DND-41 (cell line): ENCODE results near the gene SPINK1.
"Not testable (repeated sequence)": the region's sequence is repeated elsewhere in the genome, so short reads cannot be mapped to it uniquely, and the experiment has no call there.

Experiments
- ATAC-seq: fragments of 200-7000 bp; cut with Tn5 transposase; 3 replicates; pipeline ENCODE4 v1.9.1; 2021; ENCODE audit warnings: low read depth; ENCODE audit not compliant: insufficient read depth
- DNase-seq: peaks from one replicate; pipeline ENCODE4 v3.0.0-alpha.2; 2020
- H2AFZ ChIP-seq: 2 replicates; pipeline ENCODE4 v1.6.0; 2012; ENCODE audit warnings: low read depth, low read length
- H3K27ac ChIP-seq: 2 replicates; pipeline ENCODE4 v1.5.1; 2012; ENCODE audit warnings: low read length, inconsistent platforms
- H3K27me3 ChIP-seq: fragments of 200-600 bp; sonication (generic); 2 replicates; pipeline ENCODE4 v1.6.0; 2012; ENCODE audit warnings: low read length, mild to moderate bottlenecking, inconsistent platforms; ENCODE audit not compliant: insufficient read depth, poor library complexity
- H3K36me3 ChIP-seq: 2 replicates; pipeline ENCODE4 v1.5.1; 2012; ENCODE audit warnings: low read length, inconsistent platforms; ENCODE audit not compliant: insufficient read depth
- H3K4me1 ChIP-seq: 2 replicates; pipeline ENCODE4 v1.5.1; 2012; ENCODE audit warnings: mild to moderate bottlenecking, low read length; ENCODE audit not compliant: insufficient read depth
- H3K4me2 ChIP-seq: 2 replicates; pipeline ENCODE4 v1.6.0; 2012; ENCODE audit warnings: mild to moderate bottlenecking, moderate library complexity, low read length, inconsistent platforms; ENCODE audit not compliant: insufficient read depth
- H3K4me3 ChIP-seq, 2 experiments: fragments of 200-600 bp in 1 of 2; shearing (Covaris generic) in 1 of 2; 2 replicates each; pipeline ENCODE4 v1.5.1; 2012 to 2016; ENCODE audit warnings: inconsistent platforms in 2 of 2, low read length in 2 of 2, mild to moderate bottlenecking in 2 of 2, low read depth in 1 of 2, moderate library complexity in 1 of 2
- H3K79me2 ChIP-seq: 2 replicates; pipeline ENCODE4 v1.6.0; 2012; ENCODE audit warnings: low read length, inconsistent platforms; ENCODE audit not compliant: insufficient read depth
- H3K9ac ChIP-seq: 2 replicates; pipeline ENCODE4 v1.6.0; 2012; ENCODE audit warnings: low read depth, mild to moderate bottlenecking, inconsistent platforms, low read length, moderate library complexity
- H3K9me3 ChIP-seq: 2 replicates; pipeline ENCODE4 v1.5.1; 2012; ENCODE audit warnings: low read length, moderate library complexity, mild to moderate bottlenecking, inconsistent platforms; ENCODE audit not compliant: insufficient read depth, severe bottlenecking
- H4K20me1 ChIP-seq: 2 replicates; pipeline ENCODE4 v1.6.0; 2012; ENCODE audit warnings: low read length; ENCODE audit not compliant: insufficient read depth
- EZH2 ChIP-seq: IDR thresholded peaks from 3 replicates; pipeline ENCODE4 v1.6.1; 2012; ENCODE audit warnings: borderline replicate concordance, low read depth, mild to moderate bottlenecking, moderate library complexity, low read length, inconsistent platforms; ENCODE audit not compliant: severe bottlenecking
- TF ChIP-seq, protein P1 (sequence below): IDR thresholded peaks from 2 replicates; pipeline ENCODE4 v1.5.1; 2012; ENCODE audit warnings: borderline replicate concordance, low read length, moderate library complexity, mild to moderate bottlenecking; ENCODE audit not compliant: poor library complexity, severe bottlenecking; ENCODE audit errors: extremely low read depth

The SPINK1 gene

DNA sequence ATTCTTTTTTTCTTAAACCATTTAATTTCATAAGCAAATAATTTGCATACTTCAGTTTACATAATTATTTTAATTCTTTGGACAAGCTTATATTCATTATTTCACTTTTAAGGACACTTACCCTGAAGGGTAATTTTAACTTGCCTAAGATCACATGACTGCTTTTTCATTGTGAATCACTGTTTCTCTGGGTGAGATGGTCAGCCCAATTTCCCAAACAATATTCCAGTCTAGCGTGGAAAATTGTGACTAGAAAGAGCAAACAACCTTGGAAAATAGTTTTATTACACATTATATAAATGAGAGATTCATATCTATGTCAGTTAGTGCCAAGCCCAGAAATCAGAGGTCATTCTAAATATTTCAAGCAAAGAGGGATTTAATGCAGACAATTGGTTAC lies 27.5 kb downstream of the SPINK1 start:
- no peak overlapping the region for H2AFZ ChIP-seq
- no peak overlapping the region for H3K4me2 ChIP-seq
- no peak for TF ChIP-seq EZH2
- TF ChIP-seq, protein P1, sequence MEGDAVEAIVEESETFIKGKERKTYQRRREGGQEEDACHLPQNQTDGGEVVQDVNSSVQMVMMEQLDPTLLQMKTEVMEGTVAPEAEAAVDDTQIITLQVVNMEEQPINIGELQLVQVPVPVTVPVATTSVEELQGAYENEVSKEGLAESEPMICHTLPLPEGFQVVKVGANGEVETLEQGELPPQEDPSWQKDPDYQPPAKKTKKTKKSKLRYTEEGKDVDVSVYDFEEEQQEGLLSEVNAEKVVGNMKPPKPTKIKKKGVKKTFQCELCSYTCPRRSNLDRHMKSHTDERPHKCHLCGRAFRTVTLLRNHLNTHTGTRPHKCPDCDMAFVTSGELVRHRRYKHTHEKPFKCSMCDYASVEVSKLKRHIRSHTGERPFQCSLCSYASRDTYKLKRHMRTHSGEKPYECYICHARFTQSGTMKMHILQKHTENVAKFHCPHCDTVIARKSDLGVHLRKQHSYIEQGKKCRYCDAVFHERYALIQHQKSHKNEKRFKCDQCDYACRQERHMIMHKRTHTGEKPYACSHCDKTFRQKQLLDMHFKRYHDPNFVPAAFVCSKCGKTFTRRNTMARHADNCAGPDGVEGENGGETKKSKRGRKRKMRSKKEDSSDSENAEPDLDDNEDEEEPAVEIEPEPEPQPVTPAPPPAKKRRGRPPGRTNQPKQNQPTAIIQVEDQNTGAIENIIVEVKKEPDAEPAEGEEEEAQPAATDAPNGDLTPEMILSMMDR = no peak
- H3K36me3 ChIP-seq = no peaks in the 10 kb centered on the region
- H3K9me3 ChIP-seq = no peaks in the 10 kb centered on the region
- no peaks in the 10 kb centered on the region for H3K79me2 ChIP-seq
- no peak overlapping the region for H3K4me3 ChIP-seq
- ATAC-seq (no peak), DNase-seq (no peak)
- H3K27me3 ChIP-seq = no peaks in the 10 kb centered on the region
- no peak overlapping the region for H3K27ac ChIP-seq
- H4K20me1 ChIP-seq = no peaks in the 10 kb centered on the region
- no peak overlapping the region for H3K9ac ChIP-seq
- H3K4me1 ChIP-seq = no peaks in the 10 kb centered on the region

DNA sequence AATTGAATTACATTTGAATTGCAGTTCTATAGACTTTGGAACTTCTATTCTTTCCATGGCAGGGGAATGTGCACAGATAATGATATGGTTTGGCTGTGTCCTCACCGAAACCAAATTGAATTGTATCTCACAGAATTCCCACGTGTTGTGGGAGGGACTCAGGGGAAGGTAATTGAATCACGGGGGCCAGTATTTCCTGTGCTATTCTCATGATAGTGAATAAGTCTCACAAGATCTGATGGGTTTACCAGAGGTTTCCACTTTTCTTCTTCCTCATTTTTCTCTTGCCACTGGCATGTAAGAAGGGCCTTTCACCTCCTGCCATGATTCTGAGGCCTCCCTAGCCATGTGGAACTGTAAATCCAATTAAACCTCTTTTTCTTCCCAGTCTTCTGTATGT lies 28.3 kb downstream of the SPINK1 start:
- H3K9me3 ChIP-seq, H4K20me1 ChIP-seq, H3K4me1 ChIP-seq, H3K4me2 ChIP-seq, H2AFZ ChIP-seq, ATAC-seq, H3K9ac ChIP-seq, H3K27ac ChIP-seq, H3K79me2 ChIP-seq, H3K36me3 ChIP-seq, H3K27me3 ChIP-seq, H3K4me3 ChIP-seq, DNase-seq: not testable (repeated sequence)

DNA sequence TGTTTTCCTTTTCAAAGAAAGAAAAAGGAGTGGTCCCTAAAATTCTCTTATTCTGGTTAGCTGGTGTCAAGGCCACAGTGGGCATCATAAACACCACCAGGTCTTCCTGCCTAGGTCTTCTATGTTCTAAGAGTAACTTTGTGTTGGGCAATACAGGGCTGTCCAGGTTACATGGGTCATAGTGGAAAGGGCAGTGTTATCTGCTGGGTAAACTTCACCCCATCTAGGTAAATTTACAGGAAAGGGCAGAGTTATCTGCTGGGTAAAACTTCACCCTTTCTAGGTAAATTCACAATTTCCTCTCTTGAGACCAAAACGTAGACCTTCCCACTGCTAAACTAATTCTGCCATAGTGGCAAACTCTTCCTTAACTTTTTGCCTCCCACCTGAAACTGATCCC lies 30.0 kb downstream of the SPINK1 start:
- no peak for TF ChIP-seq EZH2
- TF ChIP-seq, protein P1 = no peak
- no peak for ATAC-seq
- Histone ChIP-seq H2AFZ (no peak overlapping the region), H3K4me1 (no peaks in the 10 kb centered on the region), H3K9me3 (no peaks in the 10 kb centered on the region), H3K79me2 (no peaks in the 10 kb centered on the region), H3K4me3 (no peak overlapping the region), H4K20me1 (no peaks in the 10 kb centered on the region), H3K27me3 (no peaks in the 10 kb centered on the region), H3K27ac (no peak overlapping the region), H3K36me3 (no peaks in the 10 kb centered on the region), H3K4me2 (no peak overlapping the region), H3K9ac (no peak overlapping the region)
- DNase-seq = no peak

DNA sequence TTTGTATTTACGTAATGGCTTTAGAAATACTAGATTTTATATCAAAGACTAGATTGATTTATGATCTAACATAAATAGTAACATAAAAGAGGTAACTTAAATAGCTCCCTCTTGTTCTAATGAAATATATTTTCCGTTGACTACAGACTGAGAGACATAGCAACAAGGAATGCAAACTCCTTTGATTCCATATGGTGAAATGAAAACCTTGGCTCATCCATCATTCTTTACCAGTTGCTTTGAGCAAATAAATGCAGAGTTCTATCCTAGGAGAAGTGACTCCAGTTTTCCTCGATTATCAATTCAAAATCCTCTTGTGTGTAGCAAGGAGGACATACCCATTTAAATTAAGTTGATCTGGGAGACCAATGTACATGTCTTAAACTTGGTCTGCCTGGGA lies 31.0 kb downstream of the SPINK1 start:
- no peak overlapping the region for H3K9ac ChIP-seq
- no peaks in the 10 kb centered on the region for H3K4me1 ChIP-seq
- H4K20me1 ChIP-seq = no peaks in the 10 kb centered on the region
- no peaks in the 10 kb centered on the region for H3K9me3 ChIP-seq
- DNase-seq (no peak), ATAC-seq (no peak)
- TF ChIP-seq, protein P1 = no peak
- TF ChIP-seq EZH2 = no peak
- no peak overlapping the region for H3K27ac ChIP-seq
- no peaks in the 10 kb centered on the region for H3K27me3 ChIP-seq
- H3K79me2 ChIP-seq = no peaks in the 10 kb centered on the region
- no peak overlapping the region for H2AFZ ChIP-seq
- H3K4me3 ChIP-seq = no peak overlapping the region
- H3K36me3 ChIP-seq = no peaks in the 10 kb centered on the region
- H3K4me2 ChIP-seq = no peak overlapping the region
